Measurements from ENCODE around the gene AHDC1.

The AHDC1 gene

DNA sequence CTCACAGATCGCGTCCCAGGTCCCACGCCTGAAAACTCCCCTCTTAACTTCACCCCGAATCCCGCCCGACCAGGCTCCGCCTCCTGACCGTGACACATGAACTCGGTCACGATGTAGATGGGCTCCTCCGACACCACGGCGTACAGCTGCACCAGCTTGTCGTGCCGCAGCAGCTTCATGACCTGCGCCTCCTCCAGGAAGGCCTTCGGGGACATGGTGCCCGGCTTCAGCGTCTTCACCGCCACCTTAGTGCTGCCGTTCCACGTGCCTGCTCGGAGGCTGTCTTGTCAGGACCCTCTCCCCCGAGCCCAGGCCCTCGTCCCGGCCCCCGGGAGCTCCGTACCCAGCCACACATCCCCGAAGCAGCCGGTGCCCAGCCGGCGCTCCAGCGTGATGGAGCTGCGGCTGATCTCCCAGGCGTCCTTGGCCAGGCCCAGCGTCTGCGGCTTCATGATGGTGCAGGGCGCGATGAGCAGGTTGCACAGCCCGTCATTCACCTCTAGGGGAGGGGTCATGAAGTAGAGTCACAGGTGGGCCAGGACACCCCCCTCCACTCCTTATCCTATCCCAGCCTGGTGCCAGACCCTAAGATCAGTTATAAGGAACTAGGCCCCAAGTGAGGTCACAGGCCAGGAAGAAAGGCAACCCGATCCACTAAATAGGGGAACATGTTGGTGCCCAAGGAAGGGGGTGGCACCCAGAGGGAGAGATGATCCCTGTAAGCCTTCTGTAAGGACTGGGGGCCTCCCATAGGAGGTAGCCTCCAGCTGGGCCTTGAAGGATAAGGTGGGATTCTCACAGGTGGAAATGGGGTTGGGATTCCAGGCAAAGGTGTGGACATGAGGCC lies 11.6 kb upstream of the AHDC1 start:
- ATAC-seq = no peak
- TF ChIP-seq ZC3H10 (CRISPR knock-in tag; IDR thresholded peaks at IDR 0.05) = no peak
- TF ChIP-seq ESRRG (CRISPR knock-in tag; IDR thresholded peaks at IDR 0.05) = no peak
- TF ChIP-seq, protein P1, sequence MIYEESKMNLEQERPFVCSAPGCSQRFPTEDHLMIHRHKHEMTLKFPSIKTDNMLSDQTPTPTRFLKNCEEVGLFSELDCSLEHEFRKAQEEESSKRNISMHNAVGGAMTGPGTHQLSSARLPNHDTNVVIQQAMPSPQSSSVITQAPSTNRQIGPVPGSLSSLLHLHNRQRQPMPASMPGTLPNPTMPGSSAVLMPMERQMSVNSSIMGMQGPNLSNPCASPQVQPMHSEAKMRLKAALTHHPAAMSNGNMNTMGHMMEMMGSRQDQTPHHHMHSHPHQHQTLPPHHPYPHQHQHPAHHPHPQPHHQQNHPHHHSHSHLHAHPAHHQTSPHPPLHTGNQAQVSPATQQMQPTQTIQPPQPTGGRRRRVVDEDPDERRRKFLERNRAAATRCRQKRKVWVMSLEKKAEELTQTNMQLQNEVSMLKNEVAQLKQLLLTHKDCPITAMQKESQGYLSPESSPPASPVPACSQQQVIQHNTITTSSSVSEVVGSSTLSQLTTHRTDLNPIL (CRISPR knock-in tag; IDR thresholded peaks at IDR 0.05; ENCODE audit: low read depth) = no peak
- TF ChIP-seq ISL1 (CRISPR knock-in tag; IDR thresholded peaks at IDR 0.05) = no peak
- TF ChIP-seq PPARA (CRISPR knock-in tag; IDR thresholded peaks at IDR 0.05; ENCODE audit: borderline replicate concordance) = no peak
- TF ChIP-seq TOX (CRISPR knock-in tag; IDR thresholded peaks at IDR 0.05; ENCODE audit: borderline replicate concordance) = no peak
- TF ChIP-seq, protein P2, sequence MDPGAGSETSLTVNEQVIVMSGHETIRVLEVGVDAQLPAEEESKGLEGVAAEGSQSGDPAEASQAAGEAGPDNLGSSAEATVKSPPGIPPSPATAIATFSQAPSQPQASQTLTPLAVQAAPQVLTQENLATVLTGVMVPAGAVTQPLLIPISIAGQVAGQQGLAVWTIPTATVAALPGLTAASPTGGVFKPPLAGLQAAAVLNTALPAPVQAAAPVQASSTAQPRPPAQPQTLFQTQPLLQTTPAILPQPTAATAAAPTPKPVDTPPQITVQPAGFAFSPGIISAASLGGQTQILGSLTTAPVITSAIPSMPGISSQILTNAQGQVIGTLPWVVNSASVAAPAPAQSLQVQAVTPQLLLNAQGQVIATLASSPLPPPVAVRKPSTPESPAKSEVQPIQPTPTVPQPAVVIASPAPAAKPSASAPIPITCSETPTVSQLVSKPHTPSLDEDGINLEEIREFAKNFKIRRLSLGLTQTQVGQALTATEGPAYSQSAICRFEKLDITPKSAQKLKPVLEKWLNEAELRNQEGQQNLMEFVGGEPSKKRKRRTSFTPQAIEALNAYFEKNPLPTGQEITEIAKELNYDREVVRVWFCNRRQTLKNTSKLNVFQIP (CRISPR knock-in tag; IDR thresholded peaks at IDR 0.05; ENCODE audit: borderline replicate concordance, low read depth) = no peak
- TF ChIP-seq, protein P3, sequence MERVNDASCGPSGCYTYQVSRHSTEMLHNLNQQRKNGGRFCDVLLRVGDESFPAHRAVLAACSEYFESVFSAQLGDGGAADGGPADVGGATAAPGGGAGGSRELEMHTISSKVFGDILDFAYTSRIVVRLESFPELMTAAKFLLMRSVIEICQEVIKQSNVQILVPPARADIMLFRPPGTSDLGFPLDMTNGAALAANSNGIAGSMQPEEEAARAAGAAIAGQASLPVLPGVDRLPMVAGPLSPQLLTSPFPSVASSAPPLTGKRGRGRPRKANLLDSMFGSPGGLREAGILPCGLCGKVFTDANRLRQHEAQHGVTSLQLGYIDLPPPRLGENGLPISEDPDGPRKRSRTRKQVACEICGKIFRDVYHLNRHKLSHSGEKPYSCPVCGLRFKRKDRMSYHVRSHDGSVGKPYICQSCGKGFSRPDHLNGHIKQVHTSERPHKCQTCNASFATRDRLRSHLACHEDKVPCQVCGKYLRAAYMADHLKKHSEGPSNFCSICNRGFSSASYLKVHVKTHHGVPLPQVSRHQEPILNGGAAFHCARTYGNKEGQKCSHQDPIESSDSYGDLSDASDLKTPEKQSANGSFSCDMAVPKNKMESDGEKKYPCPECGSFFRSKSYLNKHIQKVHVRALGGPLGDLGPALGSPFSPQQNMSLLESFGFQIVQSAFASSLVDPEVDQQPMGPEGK (CRISPR knock-in tag; IDR thresholded peaks at IDR 0.05; ENCODE audit: borderline replicate concordance) = no peak
- TF ChIP-seq RARB (CRISPR knock-in tag; IDR thresholded peaks at IDR 0.05) = no peak
- no peak for TF ChIP-seq GLIS3 (CRISPR knock-in tag; IDR thresholded peaks at IDR 0.05)
- no peak for TF ChIP-seq TCF4 (CRISPR knock-in tag; IDR thresholded peaks at IDR 0.05; ENCODE audit: borderline replicate concordance)

DNA sequence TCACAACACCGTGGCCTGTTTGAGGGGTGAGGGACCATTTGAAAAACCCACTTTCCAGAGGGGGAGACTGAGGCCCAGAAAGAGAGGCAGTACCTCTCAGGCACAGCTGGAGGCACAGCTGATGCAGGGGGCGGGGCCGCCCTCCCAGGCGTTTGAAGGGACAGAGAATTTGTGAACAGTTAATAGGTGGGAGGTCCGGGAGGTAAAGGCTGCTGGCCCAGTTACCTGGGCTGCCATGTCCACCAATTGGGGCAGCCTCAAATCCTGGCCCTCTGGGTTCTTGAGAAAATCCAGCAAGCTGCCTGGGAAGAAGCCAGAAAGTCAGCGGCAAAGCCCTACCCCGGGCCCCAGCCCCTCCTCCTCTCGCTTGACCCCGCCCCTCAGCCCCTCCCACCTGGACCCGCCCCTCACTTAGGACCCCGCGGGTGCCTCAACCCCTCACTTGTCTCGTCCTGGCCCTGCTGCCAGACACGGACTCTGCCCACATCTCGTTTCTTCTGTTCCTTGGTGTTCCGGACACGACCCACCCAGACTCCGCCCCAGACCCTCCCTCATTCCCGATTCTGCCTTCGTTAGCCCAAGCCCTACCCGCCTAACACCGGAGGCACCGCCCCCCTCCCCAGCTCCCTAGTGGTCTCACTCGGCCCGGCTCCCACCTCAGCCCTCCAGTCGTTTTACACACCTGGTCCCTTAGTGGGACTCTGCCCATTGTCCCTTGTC lies 10.8 kb upstream of the AHDC1 start:
- no peak for ATAC-seq

DNA sequence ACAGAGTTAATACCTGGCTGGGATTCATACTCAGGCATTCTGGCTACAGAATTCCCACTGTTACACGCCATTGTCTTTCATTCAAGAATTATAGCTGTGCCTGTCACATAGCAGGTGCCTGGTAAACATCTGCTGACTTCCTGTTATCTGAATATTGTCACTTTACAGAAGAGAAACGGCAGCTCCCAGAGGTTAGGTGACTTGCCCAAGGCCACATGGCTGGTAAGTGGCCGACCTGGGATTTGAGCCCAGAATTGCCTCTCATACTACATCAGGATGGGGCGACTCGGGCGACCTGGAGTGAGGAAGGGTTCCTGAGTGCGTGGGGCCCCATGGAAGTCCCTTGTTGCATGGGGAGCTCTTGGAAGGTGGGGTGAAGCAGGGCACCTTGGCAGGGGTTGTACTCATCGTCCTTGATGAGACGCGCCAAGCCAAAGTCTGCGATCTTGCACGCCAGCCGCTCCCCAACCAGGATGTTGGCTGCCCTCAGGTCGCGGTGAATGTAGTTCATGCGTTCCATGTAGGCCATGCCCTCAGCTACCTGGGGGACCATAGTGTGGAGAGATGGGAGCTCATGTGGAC lies 10.2 kb upstream of the AHDC1 start:
- no peak for ATAC-seq
- TF ChIP-seq, protein P1 (CRISPR knock-in tag; IDR thresholded peaks at IDR 0.05; ENCODE audit: low read depth) = no peak
- TF ChIP-seq, protein P2 (CRISPR knock-in tag; IDR thresholded peaks at IDR 0.05; ENCODE audit: borderline replicate concordance, low read depth) = no peak
- TF ChIP-seq ZNF8 (CRISPR knock-in tag; IDR thresholded peaks at IDR 0.05) (no peak), ZFP3 (CRISPR knock-in tag; IDR thresholded peaks at IDR 0.05) (no peak), BACH2 (CRISPR knock-in tag; IDR thresholded peaks at IDR 0.05; ENCODE audit: borderline replicate concordance) (no peak), OSR1 (CRISPR knock-in tag; IDR thresholded peaks at IDR 0.05) (no peak)

More for the DNA sequence above, 10.8 kb upstream of the AHDC1 start:
- no peak for TF ChIP-seq OSR1 (CRISPR knock-in tag; IDR thresholded peaks at IDR 0.05)

DNA sequence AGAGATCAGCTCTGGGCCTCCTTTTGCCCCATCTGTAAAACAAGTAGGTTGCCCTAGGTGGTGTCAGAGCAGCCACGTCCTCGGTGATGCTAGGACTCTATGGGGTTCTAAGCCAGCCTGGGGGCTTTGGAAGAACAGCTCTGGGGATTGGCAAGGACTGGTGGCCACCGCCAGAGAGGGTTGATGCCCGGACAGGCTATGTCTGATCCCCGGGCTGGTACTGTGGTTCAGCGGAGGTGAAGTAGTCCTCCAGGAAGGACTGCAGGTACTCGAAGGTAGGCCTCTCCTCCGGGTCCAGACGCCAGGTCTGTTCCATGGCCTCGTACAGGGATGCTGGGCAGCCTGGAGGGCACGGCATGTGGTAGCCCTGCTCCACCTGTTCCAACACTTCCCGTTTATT lies 8.8 kb upstream of the AHDC1 start:
- TF ChIP-seq, protein P1 (CRISPR knock-in tag; IDR thresholded peaks at IDR 0.05; ENCODE audit: low read depth) = no peak
- no peak for TF ChIP-seq GLIS3 (CRISPR knock-in tag; IDR thresholded peaks at IDR 0.05)
- TF ChIP-seq TOX (CRISPR knock-in tag; IDR thresholded peaks at IDR 0.05; ENCODE audit: borderline replicate concordance) = no peak
- TF ChIP-seq, protein P4, sequence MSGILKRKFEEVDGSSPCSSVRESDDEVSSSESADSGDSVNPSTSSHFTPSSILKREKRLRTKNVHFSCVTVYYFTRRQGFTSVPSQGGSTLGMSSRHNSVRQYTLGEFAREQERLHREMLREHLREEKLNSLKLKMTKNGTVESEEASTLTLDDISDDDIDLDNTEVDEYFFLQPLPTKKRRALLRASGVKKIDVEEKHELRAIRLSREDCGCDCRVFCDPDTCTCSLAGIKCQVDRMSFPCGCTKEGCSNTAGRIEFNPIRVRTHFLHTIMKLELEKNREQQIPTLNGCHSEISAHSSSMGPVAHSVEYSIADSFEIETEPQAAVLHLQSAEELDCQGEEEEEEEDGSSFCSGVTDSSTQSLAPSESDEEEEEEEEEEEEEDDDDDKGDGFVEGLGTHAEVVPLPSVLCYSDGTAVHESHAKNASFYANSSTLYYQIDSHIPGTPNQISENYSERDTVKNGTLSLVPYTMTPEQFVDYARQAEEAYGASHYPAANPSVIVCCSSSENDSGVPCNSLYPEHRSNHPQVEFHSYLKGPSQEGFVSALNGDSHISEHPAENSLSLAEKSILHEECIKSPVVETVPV (CRISPR knock-in tag; IDR thresholded peaks at IDR 0.05) = no peak
- no peak for TF ChIP-seq OSR1 (CRISPR knock-in tag; IDR thresholded peaks at IDR 0.05)
- no peak for TF ChIP-seq CSDC2 (CRISPR knock-in tag; IDR thresholded peaks at IDR 0.05)
- no peak for TF ChIP-seq ESRRG (CRISPR knock-in tag; IDR thresholded peaks at IDR 0.05)
- no peak for TF ChIP-seq SNAI2 (CRISPR knock-in tag; IDR thresholded peaks at IDR 0.05)
- no peak for TF ChIP-seq ZC3H10 (CRISPR knock-in tag; IDR thresholded peaks at IDR 0.05)

More for the DNA sequence above, 8.8 kb upstream of the AHDC1 start:
- ATAC-seq = no peak

Data from SK-N-SH treated with all-trans-retinoic acid at 6 μM for 48 hours (cell line).